Stimulated activated CD8-positive, alpha-beta memory T cell treated with anti-CD3 and anti-CD28 coated beads, Interleukin-15, amount 100 ng/mL, for 48 hours (primary cell): ENCODE data around the gene NIPAL4.
"Not testable (repeated sequence)": the region's sequence is repeated elsewhere in the genome, so short reads cannot be mapped to it uniquely, and the experiment has no call there.

Source experiments
- DNase-seq, 2 donors: peaks; one replicate each; pipeline ENCODE4 v3.0.0-alpha.2; 2020; ENCODE audit warnings: low read depth in 2 of 2

Gene NIPAL4

GRCh38 chr5:157463081-157463480 lies 3.1 kb downstream of the NIPAL4 start:
- no peak for DNase-seq

GRCh38 chr5:157463621-157464518 lies 3.9 kb downstream of the NIPAL4 start:
- no peak for DNase-seq

GRCh38 chr5:157464519-157465171 lies 4.6 kb downstream of the NIPAL4 start:
- peak; percentile 38 to 51 for DNase-seq

GRCh38 chr5:157468293-157468965 lies 8.4 kb downstream of the NIPAL4 start:
- no peak for DNase-seq

GRCh38 chr5:157469073-157469472 lies 9.1 kb downstream of the NIPAL4 start:
- no peak for DNase-seq

GRCh38 chr5:157469687-157470086 lies 9.7 kb downstream of the NIPAL4 start:
- no peak for DNase-seq

- no peak for DNase-seq
Measured at GRCh38 chr5:157470631-157471030, 10.6 kb downstream of the NIPAL4 start.

GRCh38 chr5:157471709-157472108 lies 11.7 kb downstream of the NIPAL4 start:
- DNase-seq, result no peak

- no peak for DNase-seq
Measured at GRCh38 chr5:157473383-157474320, 13.6 kb downstream of the NIPAL4 start.

GRCh38 chr5:157475432-157475831 lies 15.4 kb downstream of the NIPAL4 start:
- no peak for DNase-seq

- DNase-seq, result no peak
Measured at GRCh38 chr5:157476702-157477408, 16.8 kb downstream of the NIPAL4 start.

- no peak for DNase-seq
Measured at GRCh38 chr5:157477814-157478494, 17.9 kb downstream of the NIPAL4 start.

GRCh38 chr5:157478726-157479125 lies 18.7 kb downstream of the NIPAL4 start:
- no peak for DNase-seq

GRCh38 chr5:157479166-157479565 lies 19.2 kb downstream of the NIPAL4 start:
- DNase-seq, result no peak

- DNase-seq, result no peak
Measured at GRCh38 chr5:157479612-157480510, 19.8 kb downstream of the NIPAL4 start.

- no peak for DNase-seq
Measured at GRCh38 chr5:157481265-157481664, 21.3 kb downstream of the NIPAL4 start.

GRCh38 chr5:157481666-157482065 lies 21.7 kb downstream of the NIPAL4 start:
- DNase-seq, result no peak

- not testable (repeated sequence) for DNase-seq
Measured at GRCh38 chr5:157482702-157483101, 22.7 kb downstream of the NIPAL4 start.

- DNase-seq, result no peak
Measured at GRCh38 chr5:157484768-157485167, 24.8 kb downstream of the NIPAL4 start.
